Smooth muscle cell (in vitro differentiated cells): ENCODE data around the gene FAN1. TPM values are rescaled to one million over a fixed set of nuclear protein-coding genes. Genes with fewer than 3 reads are reported as not detected.

Experiments
- DNase-seq: peaks from one replicate; lab custom pipeline; 2025; ENCODE audit not compliant: unreplicated experiment; lab: John Stamatoyannopoulos, UW
- H2AFZ ChIP-seq: fragments of 200-600 bp; sonication (generic); 2 replicates; pipeline ENCODE4 v1.6.0; 2016; ENCODE audit warnings: antibody characterized with exemption, low read depth, mild to moderate bottlenecking
- H3F3A ChIP-seq: fragments of 200-600 bp; sonication (generic); 2 replicates; pipeline ENCODE4 v1.6.0; 2017; ENCODE audit warnings: antibody characterized with exemption, low read depth
- H3K27ac ChIP-seq: fragments of 200-600 bp; sonication (generic); 2 replicates; pipeline ENCODE4 v1.5.1; 2016; ENCODE audit warnings: low read depth, mild to moderate bottlenecking
- H3K27me3 ChIP-seq: fragments of 200-600 bp; sonication (generic); 2 replicates; pipeline ENCODE4 v1.6.1; 2016; ENCODE audit warnings: low read depth, mild to moderate bottlenecking
- H3K36me3 ChIP-seq: fragments of 200-600 bp; sonication (generic); 2 replicates; pipeline ENCODE4 v1.5.1; 2016; ENCODE audit warnings: low read depth
- H3K4me1 ChIP-seq: fragments of 200-600 bp; sonication (generic); 2 replicates; pipeline ENCODE4 v1.5.1; 2016; ENCODE audit warnings: low read depth
- H3K4me2 ChIP-seq: fragments of 200-600 bp; sonication (generic); 2 replicates; pipeline ENCODE4 v1.6.0; 2016; ENCODE audit warnings: mild to moderate bottlenecking
- H3K4me3 ChIP-seq: fragments of 200-600 bp; sonication (generic); 2 replicates; pipeline ENCODE4 v1.5.1; 2016; ENCODE audit warnings: mild to moderate bottlenecking
- H3K79me2 ChIP-seq: fragments of 200-600 bp; sonication (generic); 2 replicates; pipeline ENCODE4 v1.6.0; 2016; ENCODE audit warnings: low read depth, mild to moderate bottlenecking
- H3K9ac ChIP-seq: fragments of 200-600 bp; sonication (generic); 2 replicates; pipeline ENCODE4 v1.6.0; 2016; ENCODE audit warnings: low read depth
- H3K9me3 ChIP-seq: fragments of 200-600 bp; sonication (generic); replicated peaks from 2 replicates; pipeline ENCODE4 v1.5.1; 2016; ENCODE audit warnings: low read depth
- H4K20me1 ChIP-seq: fragments of 200-600 bp; sonication (generic); 2 replicates; pipeline ENCODE4 v1.6.0; 2016; ENCODE audit warnings: low read depth
- CTCF ChIP-seq: fragments of 200-600 bp; sonication (generic); IDR thresholded peaks from 2 replicates; pipeline ENCODE4 v1.5.1; 2017; ENCODE audit warnings: borderline replicate concordance, mild to moderate bottlenecking, antibody characterized with exemption; ENCODE audit not compliant: insufficient read depth, poor library complexity, severe bottlenecking
- WGBS: methylation state at CpG from one replicate; pipeline ENCODE4 v1.1.7; 2016; ENCODE audit warnings: low lambda C conversion rate; 5-methylcytosine and 5-hydroxymethylcytosine counted together
- polyA plus RNA-seq: library from polyadenylated mRNA; unstranded; fragments of >200 nt; fragmentation: Nextera tagmentation; extraction: Ambion mirVana; gene quantifications from 2 replicates; pipeline ENCODE4 v1.2.1, GENCODE V29; 2016
- total RNA-seq: library from RNA; depleted of rRNA; stranded (reverse); fragments of >200 nt; gene quantifications from 2 replicates; pipeline ENCODE4 v1.2.3, GENCODE V29; 2014

The FAN1 gene
- total and polyA plus RNA-seq, 2 experiments from 2014 or later = 7.7 to 12.1 TPM

- Histone ChIP-seq H2AFZ (no peak overlapping the region), H3K79me2 (peaks cover 5% of the 10 kb centered on the region), H3K4me1 (peaks cover 14% of the 10 kb centered on the region), H3K4me2 (no peak overlapping the region), H3F3A (no peaks in the 10 kb centered on the region), H3K36me3 (peaks cover 23% of the 10 kb centered on the region), H3K27me3 (no peaks in the 10 kb centered on the region), H3K4me3 (no peak overlapping the region), H3K27ac (no peak overlapping the region), H3K9me3 (no peaks in the 10 kb centered on the region), H3K9ac (no peak overlapping the region), H4K20me1 (no peaks in the 10 kb centered on the region)
- 100% methylated on average over 1 of the region's 1 CpG for WGBS
- no peak for TF ChIP-seq CTCF
- DNase-seq = no peak
Observed at GRCh38 chr15:30917675-30918074, 14.0 kb downstream of the FAN1 start.

DNA sequence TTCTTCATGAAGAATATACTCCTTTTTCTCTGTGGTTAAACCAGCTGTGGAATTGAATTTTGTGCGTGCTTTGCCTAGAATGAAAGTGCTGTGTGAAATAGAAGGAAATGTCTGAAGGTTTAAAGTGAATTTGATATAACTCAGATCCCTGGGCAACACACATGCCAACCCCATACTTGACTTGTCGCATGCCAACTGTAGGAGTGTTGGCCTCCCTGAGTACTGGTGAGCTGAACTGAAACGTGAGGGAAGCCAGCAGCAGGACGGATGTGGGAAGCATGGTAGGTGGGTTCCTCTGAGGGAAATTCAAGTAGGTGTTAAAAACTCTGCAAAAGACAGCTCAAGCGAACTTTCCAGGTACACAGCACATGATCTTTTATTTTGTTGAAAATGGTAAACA lies 14.7 kb downstream of the FAN1 start:
- Histone ChIP-seq H3K4me2 (no peak overlapping the region), H2AFZ (no peak overlapping the region), H3K27ac (no peak overlapping the region), H3K4me1 (peaks cover 21% of the 10 kb centered on the region), H3K36me3 (peaks cover 23% of the 10 kb centered on the region), H3K9ac (no peak overlapping the region), H3K27me3 (no peaks in the 10 kb centered on the region), H4K20me1 (no peaks in the 10 kb centered on the region), H3K4me3 (no peak overlapping the region), H3F3A (no peaks in the 10 kb centered on the region), H3K79me2 (peaks cover 5% of the 10 kb centered on the region), H3K9me3 (no peaks in the 10 kb centered on the region)
- DNase-seq = no peak
- WGBS = 95% methylated on average over 5 of the region's 5 CpGs
- TF ChIP-seq CTCF = no peak

- peaks cover 5% of the 10 kb centered on the region for H3K79me2 ChIP-seq
- no peak overlapping the region for H3K4me3 ChIP-seq
- H2AFZ ChIP-seq = no peak overlapping the region
- H3K9me3 ChIP-seq = no peaks in the 10 kb centered on the region
- no peak for TF ChIP-seq CTCF
- H3K4me1 ChIP-seq = peaks cover 26% of the 10 kb centered on the region
- no peak overlapping the region for H3K9ac ChIP-seq
- no peak overlapping the region for H3K27ac ChIP-seq
- H3K36me3 ChIP-seq = peaks cover 16% of the 10 kb centered on the region
- H3K27me3 ChIP-seq = no peaks in the 10 kb centered on the region
- H3K4me2 ChIP-seq = no peak overlapping the region
- 98% methylated on average over 5 of the region's 5 CpGs for WGBS
- H3F3A ChIP-seq = no peaks in the 10 kb centered on the region
- H4K20me1 ChIP-seq = no peaks in the 10 kb centered on the region
- no peak for DNase-seq
Observed at GRCh38 chr15:30919877-30920550, 16.3 kb downstream of the FAN1 start.

DNA sequence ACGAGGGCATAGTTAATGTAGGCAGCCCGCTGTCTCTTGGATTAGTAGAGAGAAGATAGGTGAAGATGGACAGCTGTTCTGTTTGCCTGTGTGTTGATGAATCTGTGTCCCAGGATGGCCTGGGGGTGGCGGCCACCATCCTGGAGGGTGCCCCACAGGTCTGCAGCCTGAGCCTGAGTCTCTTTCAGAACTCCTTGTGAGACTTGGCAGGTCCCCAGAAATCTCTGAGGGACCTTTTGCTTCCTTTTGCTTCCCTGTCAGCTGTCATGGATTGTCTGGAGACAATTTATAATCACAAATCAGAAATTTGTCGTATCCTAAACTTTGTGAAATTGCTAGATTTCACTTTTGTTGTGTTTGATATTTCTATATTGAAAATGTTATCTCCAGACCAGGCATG lies 17.4 kb downstream of the FAN1 start:
- Histone ChIP-seq H3K27ac (peak overlapping the region; percentile 86), H3K4me1 (peaks cover 26% of the 10 kb centered on the region), H3K9me3 (no peaks in the 10 kb centered on the region), H3K4me3 (no peak overlapping the region), H2AFZ (no peak overlapping the region), H3F3A (no peaks in the 10 kb centered on the region), H3K27me3 (no peaks in the 10 kb centered on the region), H4K20me1 (no peaks in the 10 kb centered on the region), H3K36me3 (peaks cover 11% of the 10 kb centered on the region), H3K9ac (no peak overlapping the region), H3K79me2 (peaks cover 3% of the 10 kb centered on the region), H3K4me2 (no peak overlapping the region)
- WGBS = 92% methylated on average over 4 of the region's 4 CpGs
- no peak for TF ChIP-seq CTCF
- DNase-seq = no peak
